ENCODE data around the gene OSBPL6. TPM values are rescaled to one million over a fixed set of nuclear protein-coding genes. Genes with fewer than 3 reads are reported as not detected.
A peak's percentile ranks its signal among the peaks of the same experiment; 100 is the strongest.

Gene OSBPL6
- total and polyA plus RNA-seq, 2 of the 13 experiments (the other 11 are each of a cell fraction or from before 2014, with no cell fraction given), result 0.03 to 0.11 TPM

GRCh38 chr2:178428396-178428806 lies 234.1 kb downstream of the OSBPL6 start (continued):
- TF ChIP-seq ARID5B (CRISPR knock-in tag; IDR thresholded peaks at IDR 0.05) (peak; percentile 96), PPARG (CRISPR knock-in tag; conservative IDR thresholded peaks at IDR 0.05) (no peak; the same call in 1 of the 2 replicates), FOSL2 (CRISPR knock-in tag; IDR thresholded peaks at IDR 0.05) (peak; percentile 79), KDM4B (CRISPR knock-in tag; IDR thresholded peaks at IDR 0.05) (peak; percentile 75; the same call in 1 of the 2 replicates), ZNF543 (CRISPR knock-in tag; IDR thresholded peaks at IDR 0.05) (no peak), TOPORS (CRISPR knock-in tag; IDR thresholded peaks at IDR 0.05) (no peak), ZNF121 (CRISPR knock-in tag; IDR thresholded peaks at IDR 0.05) (peak; percentile 100), ERF (CRISPR knock-in tag; IDR thresholded peaks at IDR 0.05) (peak; percentile 50; the same call in 1 of the 2 replicates), TIGD3 (CRISPR knock-in tag; IDR thresholded peaks at IDR 0.05; ENCODE audit: borderline replicate concordance) (no peak), CREB1 (IDR thresholded peaks at IDR 0.05) (no peak), CREB1 (CRISPR knock-in tag; IDR thresholded peaks at IDR 0.05) (peak; percentile 43), FOXP1 (IDR thresholded peaks at IDR 0.05) (peak; percentile 75), FOXP1 (CRISPR knock-in tag; IDR thresholded peaks at IDR 0.05) (peak; percentile 85), ZGPAT (CRISPR knock-in tag; IDR thresholded peaks at IDR 0.05) (peak; percentile 78), TFE3 (CRISPR knock-in tag; IDR thresholded peaks at IDR 0.05) (peak; percentile 38; the same call in 1 of the 2 replicates), XRCC5 (optimal IDR thresholded peaks at IDR 0.05; ENCODE audit: low read length) (peak; percentile 34), IRF9 (CRISPR knock-in tag; IDR thresholded peaks at IDR 0.05; ENCODE audit: borderline replicate concordance) (no peak), TFDP2 (CRISPR knock-in tag; IDR thresholded peaks at IDR 0.05) (peak; percentile 28; the same call in 1 of the 2 replicates), HMG20A (CRISPR knock-in tag; IDR thresholded peaks at IDR 0.05; ENCODE audit: borderline replicate concordance) (peak; percentile 90; the same call in 1 of the 2 replicates), YY1 (IDR thresholded peaks at IDR 0.05; ENCODE audit: insufficient read depth, insufficient replicate concordance, low read depth, low read length) (no peak), NFE2 (CRISPR knock-in tag; IDR thresholded peaks at IDR 0.05) (peak; percentile 51; the same call in 1 of the 2 replicates)
